22Rv1 (cell line): ENCODE results near the gene C1orf122.

Source experiments
- CTCF ChIP-seq: fragments of 450-650 bp; IDR thresholded peaks from 2 replicates; pipeline ENCODE4 v1.5.1; 2017; ENCODE audit warnings: mild to moderate bottlenecking
- ZFX ChIP-seq: fragments of 450-650 bp; IDR thresholded peaks from 2 replicates; pipeline ENCODE4 v1.6.1; 2017; ENCODE audit warnings: antibody characterized with exemption, borderline replicate concordance

- TF ChIP-seq CTCF (no peak), ZFX (no peak)
Observed at GRCh38 chr1:37795340-37796125, 12.1 kb upstream of the C1orf122 start.
